ENCODE data around the gene TMCC3. TPM values are rescaled to one million over a fixed set of nuclear protein-coding genes. Genes with fewer than 3 reads are reported as not detected.

TMCC3 gene
- total RNA-seq, 2 experiments from 2014 or later, result 5.7 to 9.4 TPM

DNA sequence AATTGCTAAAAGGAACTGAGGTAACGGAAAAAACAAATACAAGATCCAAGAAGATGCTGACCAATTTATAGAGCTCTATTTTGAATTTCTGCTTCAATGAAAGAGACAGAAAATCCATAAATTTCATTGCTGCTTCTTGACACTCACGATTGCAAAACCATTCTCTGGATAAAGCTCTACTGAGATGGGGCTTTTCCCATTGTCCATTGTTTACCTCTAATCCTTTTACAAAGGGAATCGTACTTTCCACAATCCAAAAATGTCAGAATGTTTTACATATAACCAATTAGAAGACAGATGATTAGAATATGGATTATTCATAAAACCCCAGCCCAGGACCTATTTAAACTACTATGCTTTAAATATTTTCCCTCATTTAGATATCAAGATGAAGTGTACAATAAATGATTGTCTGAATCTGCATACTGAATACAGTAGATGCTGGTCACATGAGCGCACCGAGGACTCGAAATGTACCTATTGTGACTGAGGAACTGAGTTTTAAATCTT, 16.7 kb upstream of the TMCC3 start:
- TF ChIP-seq, protein P1, sequence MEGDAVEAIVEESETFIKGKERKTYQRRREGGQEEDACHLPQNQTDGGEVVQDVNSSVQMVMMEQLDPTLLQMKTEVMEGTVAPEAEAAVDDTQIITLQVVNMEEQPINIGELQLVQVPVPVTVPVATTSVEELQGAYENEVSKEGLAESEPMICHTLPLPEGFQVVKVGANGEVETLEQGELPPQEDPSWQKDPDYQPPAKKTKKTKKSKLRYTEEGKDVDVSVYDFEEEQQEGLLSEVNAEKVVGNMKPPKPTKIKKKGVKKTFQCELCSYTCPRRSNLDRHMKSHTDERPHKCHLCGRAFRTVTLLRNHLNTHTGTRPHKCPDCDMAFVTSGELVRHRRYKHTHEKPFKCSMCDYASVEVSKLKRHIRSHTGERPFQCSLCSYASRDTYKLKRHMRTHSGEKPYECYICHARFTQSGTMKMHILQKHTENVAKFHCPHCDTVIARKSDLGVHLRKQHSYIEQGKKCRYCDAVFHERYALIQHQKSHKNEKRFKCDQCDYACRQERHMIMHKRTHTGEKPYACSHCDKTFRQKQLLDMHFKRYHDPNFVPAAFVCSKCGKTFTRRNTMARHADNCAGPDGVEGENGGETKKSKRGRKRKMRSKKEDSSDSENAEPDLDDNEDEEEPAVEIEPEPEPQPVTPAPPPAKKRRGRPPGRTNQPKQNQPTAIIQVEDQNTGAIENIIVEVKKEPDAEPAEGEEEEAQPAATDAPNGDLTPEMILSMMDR (conservative IDR thresholded peaks at IDR 0.05; ENCODE audit: low read length), result no peak
- TF ChIP-seq EZH2phosphoT487 (IDR thresholded peaks at IDR 0.05; ENCODE audit: borderline replicate concordance, low read depth, low read length), result no peak
- no peaks in the 10 kb centered on the region for H3K9me3 ChIP-seq (ENCODE audit: low read length)
- no peaks in the 10 kb centered on the region for H4K20me1 ChIP-seq (ENCODE audit: insufficient read depth, low read length)
- POLR2A ChIA-PET, result interaction anchor here (0.6 to 0.9 kb wide), 5 partner anchors 13 to 553 kb away, joined by 3 read pairs; no protein-coding TSS in a partner anchor
- H2AFZ ChIP-seq (ENCODE audit: low read length), result no peak overlapping the region
- no peak overlapping the region for H3K4me2 ChIP-seq (ENCODE audit: low read length)
- peaks cover 9% of the 10 kb centered on the region for H3K4me1 ChIP-seq (ENCODE audit: insufficient read depth, low read length, poor library complexity, severe bottlenecking)
- no peak overlapping the region for H3K27ac ChIP-seq (ENCODE audit: low read depth, low read length, poor library complexity, severe bottlenecking)
- no peak for DNase-seq (ENCODE audit: low spot score)
- H3K9me2 ChIP-seq (ENCODE audit: insufficient read depth, low read length), result no peaks in the 10 kb centered on the region
- no peak overlapping the region for H3K4me3 ChIP-seq (ENCODE audit: low read depth, low read length, poor library complexity, severe bottlenecking)
- no peaks in the 10 kb centered on the region for H3K79me2 ChIP-seq (ENCODE audit: insufficient read depth, low read depth, low read length)
- no TSS peak for BruUV-seq (replicated peaks)
- CTCF ChIA-PET (ENCODE audit: unreplicated experiment), result interaction anchor here (0.6 kb wide), 1 partner anchor 377 kb away, joined by 3 read pairs; no protein-coding TSS in a partner anchor
- no peaks in the 10 kb centered on the region for H3K36me3 ChIP-seq (ENCODE audit: insufficient read depth, low read length)
- intact Hi-C loops (cut with micrococcal nuclease; ENCODE audit: unreplicated experiment), result no loop called here

DNA sequence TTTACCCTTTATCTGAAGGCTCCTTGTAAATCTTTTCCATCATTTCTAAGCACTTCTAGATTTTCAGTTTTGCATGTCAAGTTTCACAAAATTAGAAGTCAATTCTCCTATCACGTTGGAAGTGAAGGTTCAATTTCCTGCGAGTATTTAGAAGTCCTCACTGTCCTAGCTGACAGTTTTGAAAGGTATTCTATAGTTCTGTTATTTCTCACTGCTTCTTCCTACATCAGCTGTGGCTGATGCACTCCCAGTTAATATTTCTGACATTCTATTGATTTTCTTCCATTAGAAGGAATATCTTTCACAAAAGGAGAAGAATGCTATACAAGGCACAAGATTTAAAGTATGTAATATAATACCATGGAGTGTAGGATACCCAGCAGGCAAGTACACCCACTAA, 15.8 kb upstream of the TMCC3 start:
- TSS peak; percentile 27 for BruUV-seq (replicated peaks)
- Histone ChIP-seq H3K4me2 (ENCODE audit: low read length) (no peak overlapping the region), H3K9me3 (ENCODE audit: low read length) (no peaks in the 10 kb centered on the region), H3K4me3 (ENCODE audit: low read depth, low read length, poor library complexity, severe bottlenecking) (no peak overlapping the region), H3K9me2 (ENCODE audit: insufficient read depth, low read length) (no peaks in the 10 kb centered on the region), H4K20me1 (ENCODE audit: insufficient read depth, low read length) (no peaks in the 10 kb centered on the region), H3K79me2 (ENCODE audit: insufficient read depth, low read depth, low read length) (no peaks in the 10 kb centered on the region), H3K27ac (ENCODE audit: low read depth, low read length, poor library complexity, severe bottlenecking) (no peak overlapping the region), H2AFZ (ENCODE audit: low read length) (no peak overlapping the region), H3K4me1 (ENCODE audit: insufficient read depth, low read length, poor library complexity, severe bottlenecking) (peaks cover 9% of the 10 kb centered on the region), H3K36me3 (ENCODE audit: insufficient read depth, low read length) (no peaks in the 10 kb centered on the region)
- ChIA-PET CTCF (ENCODE audit: unreplicated experiment) (no interaction called here), POLR2A (interaction anchor here (0.6 kb wide), 1 partner anchor 26 kb away, joined by 3 read pairs; no protein-coding TSS in a partner anchor)
- intact Hi-C loops (cut with micrococcal nuclease; ENCODE audit: unreplicated experiment), result no loop called here
- DNase-seq (ENCODE audit: low spot score), result no peak
- no peak for TF ChIP-seq EZH2phosphoT487 (IDR thresholded peaks at IDR 0.05; ENCODE audit: borderline replicate concordance, low read depth, low read length)
- TF ChIP-seq, protein P1 (conservative IDR thresholded peaks at IDR 0.05; ENCODE audit: low read length), result no peak

DNA sequence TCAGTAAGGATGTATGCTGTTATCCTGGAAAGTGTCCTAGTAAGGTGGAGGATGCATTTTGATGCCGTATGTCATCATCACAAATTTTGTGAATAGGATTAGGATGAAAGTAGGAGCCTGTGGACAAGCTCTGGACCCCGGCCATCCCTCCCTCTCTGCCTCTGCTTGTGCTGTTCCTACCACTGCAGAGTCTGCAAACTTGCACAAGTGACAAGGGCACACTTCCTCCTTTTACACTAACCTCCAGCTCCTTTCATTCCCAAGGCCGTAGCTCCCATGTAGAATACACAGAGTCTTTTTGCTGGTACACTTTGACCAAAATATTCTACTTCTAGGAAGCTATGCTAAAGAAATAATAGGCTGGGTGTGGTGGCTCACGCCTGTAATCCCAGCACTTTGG, 13.3 kb upstream of the TMCC3 start:
- no TSS peak for BruUV-seq (replicated peaks)
- no peaks in the 10 kb centered on the region for H3K9me3 ChIP-seq (ENCODE audit: low read length)
- H2AFZ ChIP-seq (ENCODE audit: low read length), result no peak overlapping the region
- H3K36me3 ChIP-seq (ENCODE audit: insufficient read depth, low read length), result no peaks in the 10 kb centered on the region
- intact Hi-C loops (cut with micrococcal nuclease; ENCODE audit: unreplicated experiment), result no loop called here
- TF ChIP-seq, protein P1 (conservative IDR thresholded peaks at IDR 0.05; ENCODE audit: low read length), result no peak
- no peak for TF ChIP-seq EZH2phosphoT487 (IDR thresholded peaks at IDR 0.05; ENCODE audit: borderline replicate concordance, low read depth, low read length)
- H3K9me2 ChIP-seq (ENCODE audit: insufficient read depth, low read length), result no peaks in the 10 kb centered on the region
- ChIA-PET CTCF (ENCODE audit: unreplicated experiment) (no interaction called here), POLR2A (interaction anchor here (0.6 to 1.2 kb wide), 3 partner anchors 10 to 438 kb away, joined by 3 read pairs; no protein-coding TSS in a partner anchor)
- H3K4me1 ChIP-seq (ENCODE audit: insufficient read depth, low read length, poor library complexity, severe bottlenecking), result peaks cover 9% of the 10 kb centered on the region
- no peak overlapping the region for H3K27ac ChIP-seq (ENCODE audit: low read depth, low read length, poor library complexity, severe bottlenecking)
- no peaks in the 10 kb centered on the region for H4K20me1 ChIP-seq (ENCODE audit: insufficient read depth, low read length)
- H3K79me2 ChIP-seq (ENCODE audit: insufficient read depth, low read depth, low read length), result no peaks in the 10 kb centered on the region
- DNase-seq (ENCODE audit: low spot score), result no peak
- H3K4me2 ChIP-seq (ENCODE audit: low read length), result no peak overlapping the region
- no peak overlapping the region for H3K4me3 ChIP-seq (ENCODE audit: low read depth, low read length, poor library complexity, severe bottlenecking)

All from OCI-LY7 (cell line).